K562 (cell line): ENCODE measurements around the gene SGMS1.

Experiments
- CHD2 ChIP-seq: IDR thresholded peaks from 2 replicates; pipeline ENCODE4 v1.6.1; 2011; ENCODE audit warnings: low read depth, low read length
- CTCF ChIP-seq, 3 experiments: IDR thresholded peaks in 2 of 3; conservative IDR thresholded peaks in 1 of 3; 2 replicates each; pipeline ENCODE4 v1.5.1; 2011 to 2012; ENCODE audit warnings: low read length in 3 of 3, mild to moderate bottlenecking in 3 of 3, control low read depth in 2 of 3, improper control_type of control experiment in 1 of 3, inconsistent platforms in 1 of 3, low read depth in 1 of 3, mixed read lengths in 1 of 3, moderate library complexity in 1 of 3; ENCODE audit not compliant: insufficient read depth in 2 of 3
- E2F1 ChIP-seq: sonication (generic); formaldehyde crosslinking; IDR thresholded peaks from 2 replicates; pipeline ENCODE4 v1.8.1; 2023; ENCODE audit warnings: mild to moderate bottlenecking, missing genetic modification reagents, moderate library complexity
- E2F4 ChIP-seq: sonication (generic); formaldehyde crosslinking; IDR thresholded peaks from 2 replicates; pipeline ENCODE4 v1.8.0; 2022; ENCODE audit warnings: mild to moderate bottlenecking, low read depth, missing genetic modification reagents
- HDAC1 ChIP-seq, 2 experiments: fragments of 450-650 bp; IDR thresholded peaks; 2 replicates each; pipeline ENCODE4 v1.6.1; 2016 to 2017; ENCODE audit warnings: inconsistent platforms in 1 of 2, mild to moderate bottlenecking in 1 of 2, moderate library complexity in 1 of 2
- JUND ChIP-seq, 2 experiments: IDR thresholded peaks; 2 replicates in 1 of 2; 3 replicates in 1 of 2; pipeline ENCODE4 v1.6.1; 2011; ENCODE audit warnings: borderline replicate concordance in 2 of 2, low read depth in 2 of 2, low read length in 2 of 2, improper control_type of control experiment in 1 of 2, missing biosample characterization in 1 of 2, missing genetic modification characterization in 1 of 2, missing genetic modification reagents in 1 of 2
- MAFG ChIP-seq: fragments of 450-650 bp; conservative IDR thresholded peaks from 2 replicates; pipeline ENCODE4 v1.6.1; 2016; ENCODE audit warnings: missing genetic modification characterization, missing compliant biosample characterization
- POLR2A ChIP-seq: fragments of 450-650 bp; conservative IDR thresholded peaks from 2 replicates; pipeline ENCODE4 v1.6.1; 2016
- PREB ChIP-seq: sonication (generic); formaldehyde crosslinking; IDR thresholded peaks from 2 replicates; pipeline ENCODE4 v1.8.1; 2023; ENCODE audit warnings: mild to moderate bottlenecking, missing genetic modification reagents
- RAD21 ChIP-seq, 2 experiments: fragments of 250-450 bp in 1 of 2; fragments of 450-650 bp in 1 of 2; sonication (Bioruptor Pico) in 1 of 2; formaldehyde crosslinking in 1 of 2; IDR thresholded peaks in 1 of 2; conservative IDR thresholded peaks in 1 of 2; 2 replicates each; pipeline versions ENCODE4 v1.4.0 to v1.8.0; 2020 to 2022; ENCODE audit warnings: mild to moderate bottlenecking in 2 of 2, moderate library complexity in 1 of 2
- ZBTB33 ChIP-seq: sonication (generic); formaldehyde crosslinking; IDR thresholded peaks from 2 replicates; pipeline ENCODE4 v1.8.1; 2023; ENCODE audit warnings: mild to moderate bottlenecking, missing genetic modification reagents
- ZNF79 ChIP-seq: fragments of 250-450 bp; sonication (Bioruptor Pico); IDR thresholded peaks from 2 replicates; pipeline ENCODE4 v1.4.0; 2020; ENCODE audit warnings: low read depth, mild to moderate bottlenecking, moderate library complexity
- ZSCAN29 ChIP-seq: fragments of 450-650 bp; IDR thresholded peaks from 2 replicates; pipeline ENCODE4 v1.6.1; 2017

GRCh38 chr10:50497758-50498157 is 126.0 kb downstream of the SGMS1 start:
- peak; percentile 50; the same call in 1 of the 2 replicates for TF ChIP-seq JUND (IDR thresholded peaks at IDR 0.05; ENCODE audit: borderline replicate concordance, low read depth, low read length)
- TF ChIP-seq JUND (tag; IDR thresholded peaks at IDR 0.05; ENCODE audit: borderline replicate concordance, low read depth, low read length): peak; percentile 27; the same call in 1 of the 3 replicates
- no peak for TF ChIP-seq POLR2A
- no peak for TF ChIP-seq E2F1 (CRISPR knock-in tag)
- no peak for TF ChIP-seq ZBTB33 (CRISPR knock-in tag)
- no peak for TF ChIP-seq PREB (CRISPR knock-in tag)
- TF ChIP-seq ZNF79 (CRISPR knock-in tag): no peak
- TF ChIP-seq RAD21 (CRISPR knock-in tag; conservative IDR thresholded peaks at IDR 0.05 in 1 of 2, IDR thresholded peaks at IDR 0.05 in 1 of 2): no peak
- no peak for TF ChIP-seq HDAC1 (IDR thresholded peaks at IDR 0.05)
- TF ChIP-seq CHD2: no peak
- TF ChIP-seq E2F4: no peak
- TF ChIP-seq MAFG: no peak
- no peak for TF ChIP-seq ZSCAN29
- no peak for TF ChIP-seq CTCF (IDR thresholded peaks at IDR 0.05 in 2 of 3, conservative IDR thresholded peaks at IDR 0.05 in 1 of 3; ENCODE audit: insufficient read depth in 2 of 3, low read depth in 1 of 3, low read length in 3 of 3)
